Measurements from ENCODE around the gene KCNG2.

The KCNG2 gene

GRCh38 chr18:79944746-79945117, 147.0 kb downstream of the KCNG2 start:
- POLR2A ChIA-PET: no interaction called here

GRCh38 chr18:79945118-79946042, 147.6 kb downstream of the KCNG2 start:
- TF ChIP-seq, protein P1, sequence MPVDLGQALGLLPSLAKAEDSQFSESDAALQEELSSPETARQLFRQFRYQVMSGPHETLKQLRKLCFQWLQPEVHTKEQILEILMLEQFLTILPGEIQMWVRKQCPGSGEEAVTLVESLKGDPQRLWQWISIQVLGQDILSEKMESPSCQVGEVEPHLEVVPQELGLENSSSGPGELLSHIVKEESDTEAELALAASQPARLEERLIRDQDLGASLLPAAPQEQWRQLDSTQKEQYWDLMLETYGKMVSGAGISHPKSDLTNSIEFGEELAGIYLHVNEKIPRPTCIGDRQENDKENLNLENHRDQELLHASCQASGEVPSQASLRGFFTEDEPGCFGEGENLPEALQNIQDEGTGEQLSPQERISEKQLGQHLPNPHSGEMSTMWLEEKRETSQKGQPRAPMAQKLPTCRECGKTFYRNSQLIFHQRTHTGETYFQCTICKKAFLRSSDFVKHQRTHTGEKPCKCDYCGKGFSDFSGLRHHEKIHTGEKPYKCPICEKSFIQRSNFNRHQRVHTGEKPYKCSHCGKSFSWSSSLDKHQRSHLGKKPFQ (tag by site-specific recombination; IDR thresholded peaks at IDR 0.05): peak; percentile 83
- TF ChIP-seq IKZF3 (tag by site-specific recombination; IDR thresholded peaks at IDR 0.05) (0 out of 2 replicates have a peak, but pooled peaks have one; percentile 13), GLIS2 (tag by site-specific recombination; IDR thresholded peaks at IDR 0.05) (peak; percentile 48; the same call in 1 of the 2 replicates), ZNF266 (tag by site-specific recombination; IDR thresholded peaks at IDR 0.05; ENCODE audit: low read depth) (no peak), EGR2 (tag by site-specific recombination; IDR thresholded peaks at IDR 0.05; ENCODE audit: low read depth) (0 out of 2 replicates have a peak, but pooled peaks have one; percentile 12), CTCF (tag by site-specific recombination; IDR thresholded peaks at IDR 0.05) (no peak), ZNF776 (tag by site-specific recombination; IDR thresholded peaks at IDR 0.05; ENCODE audit: borderline replicate concordance) (no peak), SCRT1 (tag by site-specific recombination; IDR thresholded peaks at IDR 0.05; ENCODE audit: borderline replicate concordance) (no peak)
- ChIA-PET POLR2A (no interaction called here), CTCF (no interaction called here)
- H3K27ac ChIP-seq (ENCODE audit: extremely low read depth, low read depth, low read length): no peak overlapping the region
- H3K4me3 ChIP-seq (ENCODE audit: low read depth, low read length): no peak overlapping the region
- H3K4me1 ChIP-seq (ENCODE audit: control insufficient read depth, insufficient read depth, low read length): peaks cover 14% of the 10 kb centered on the region
- peaks cover 15 to 46% of the 10 kb centered on the region in 2 experiments for H3K36me3 ChIP-seq (ENCODE audit: control insufficient read depth in 2 of 2, insufficient read depth in 1 of 2, low read length in 2 of 2)
- no peaks in the 10 kb centered on the region for H3K9me3 ChIP-seq (ENCODE audit: control insufficient read depth, insufficient read depth, low read depth, low read length)

More at GRCh38 chr18:79944746-79945117, 147.0 kb downstream of the KCNG2 start:
- H3K4me3 ChIP-seq (ENCODE audit: low read depth, low read length): no peak overlapping the region
- TF ChIP-seq ZNF138 (tag by site-specific recombination; IDR thresholded peaks at IDR 0.05; ENCODE audit: borderline replicate concordance) (no peak), ZNF792 (tag by site-specific recombination; IDR thresholded peaks at IDR 0.05) (no peak), ZNF677 (tag by site-specific recombination; IDR thresholded peaks at IDR 0.05) (no peak), SCRT1 (tag by site-specific recombination; IDR thresholded peaks at IDR 0.05; ENCODE audit: borderline replicate concordance) (no peak), ZNF214 (tag by site-specific recombination; IDR thresholded peaks at IDR 0.05; ENCODE audit: borderline replicate concordance) (no peak), ZNF223 (tag by site-specific recombination; IDR thresholded peaks at IDR 0.05) (no peak), ZBTB7A (tag by site-specific recombination; IDR thresholded peaks at IDR 0.05; ENCODE audit: low read depth) (no peak), ZNF664 (tag by site-specific recombination; IDR thresholded peaks at IDR 0.05) (no peak)
- peaks cover 11% of the 10 kb centered on the region; the same call in 1 of the 2 replicates for H3K4me1 ChIP-seq (ENCODE audit: control insufficient read depth, insufficient read depth, low read length)
- no peaks in the 10 kb centered on the region for H3K9me3 ChIP-seq (ENCODE audit: control insufficient read depth, insufficient read depth, low read depth, low read length)
- H3K36me3 ChIP-seq (ENCODE audit: control insufficient read depth in 2 of 2, insufficient read depth in 1 of 2, low read length in 2 of 2): peaks cover 19 to 52% of the 10 kb centered on the region in 2 experiments
- CTCF ChIA-PET: no interaction called here
- H3K27ac ChIP-seq (ENCODE audit: extremely low read depth, low read depth, low read length): no peak overlapping the region

DNA sequence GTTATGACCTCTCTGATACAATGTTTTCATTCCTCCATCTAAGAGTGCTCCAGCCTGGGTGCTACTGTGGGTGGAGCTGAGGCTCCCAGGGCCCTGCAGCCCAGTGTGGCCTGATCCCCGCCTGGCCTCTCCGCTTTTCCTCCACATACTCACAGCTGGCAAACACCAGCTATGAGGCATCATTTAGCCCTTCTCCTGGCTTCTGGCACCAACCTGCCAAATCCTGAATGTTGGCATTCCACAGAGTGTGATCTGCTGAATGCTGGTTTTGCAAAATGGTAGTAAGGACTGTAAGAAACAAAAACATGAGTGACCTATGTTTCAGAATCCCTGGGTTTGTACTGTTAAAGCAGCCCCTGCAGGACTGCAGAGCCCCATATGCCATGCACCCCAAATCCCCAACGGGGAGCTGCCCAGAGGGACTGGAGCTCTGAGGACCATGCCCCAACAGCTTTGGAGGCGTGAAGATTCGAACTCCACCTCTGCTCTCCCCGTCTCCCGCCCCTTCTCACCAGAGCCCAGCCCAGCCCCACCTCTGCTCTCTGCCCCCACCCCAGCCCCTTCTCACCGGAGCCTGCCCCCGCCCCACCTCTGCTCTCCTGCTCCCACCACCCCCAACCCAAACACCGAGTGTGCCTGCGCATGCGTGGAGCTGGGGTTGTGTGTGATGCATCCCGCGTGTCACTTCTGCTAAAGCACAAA, 149.5 kb downstream of the KCNG2 start:
- H3K9me3 ChIP-seq (ENCODE audit: control insufficient read depth, insufficient read depth, low read depth, low read length): no peaks in the 10 kb centered on the region
- H3K4me1 ChIP-seq (ENCODE audit: control insufficient read depth, insufficient read depth, low read length): peaks cover 14% of the 10 kb centered on the region
- CTCF ChIA-PET: no interaction called here
- POLR2A ChIA-PET: interaction anchor here (0.7 kb wide), 1 partner anchor 11 kb away, joined by 3 read pairs; no protein-coding TSS in a partner anchor
- no peak overlapping the region for H3K27ac ChIP-seq (ENCODE audit: extremely low read depth, low read depth, low read length)
- H3K36me3 ChIP-seq (ENCODE audit: control insufficient read depth in 2 of 2, insufficient read depth in 1 of 2, low read length in 2 of 2): peaks cover 9 to 27% of the 10 kb centered on the region in 2 experiments; a peak in 2 of 3 replicates
- no peak overlapping the region for H3K4me3 ChIP-seq (ENCODE audit: low read depth, low read length)
- TF ChIP-seq ZFP41 (tag by site-specific recombination; IDR thresholded peaks at IDR 0.05; ENCODE audit: borderline replicate concordance) (no peak), YY2 (tag by site-specific recombination; IDR thresholded peaks at IDR 0.05) (no peak), ZNF707 (tag by site-specific recombination; IDR thresholded peaks at IDR 0.05) (no peak), ZXDB (tag by site-specific recombination; IDR thresholded peaks at IDR 0.05) (no peak), ZNF529 (tag by site-specific recombination; IDR thresholded peaks at IDR 0.05; ENCODE audit: insufficient replicate concordance) (no peak), ZNF623 (tag by site-specific recombination; IDR thresholded peaks at IDR 0.05) (no peak), ZNF610 (tag by site-specific recombination; IDR thresholded peaks at IDR 0.05; ENCODE audit: borderline replicate concordance) (no peak)
- TF ChIP-seq, protein P2, sequence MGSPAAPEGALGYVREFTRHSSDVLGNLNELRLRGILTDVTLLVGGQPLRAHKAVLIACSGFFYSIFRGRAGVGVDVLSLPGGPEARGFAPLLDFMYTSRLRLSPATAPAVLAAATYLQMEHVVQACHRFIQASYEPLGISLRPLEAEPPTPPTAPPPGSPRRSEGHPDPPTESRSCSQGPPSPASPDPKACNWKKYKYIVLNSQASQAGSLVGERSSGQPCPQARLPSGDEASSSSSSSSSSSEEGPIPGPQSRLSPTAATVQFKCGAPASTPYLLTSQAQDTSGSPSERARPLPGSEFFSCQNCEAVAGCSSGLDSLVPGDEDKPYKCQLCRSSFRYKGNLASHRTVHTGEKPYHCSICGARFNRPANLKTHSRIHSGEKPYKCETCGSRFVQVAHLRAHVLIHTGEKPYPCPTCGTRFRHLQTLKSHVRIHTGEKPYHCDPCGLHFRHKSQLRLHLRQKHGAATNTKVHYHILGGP (tag by site-specific recombination; IDR thresholded peaks at IDR 0.05): no peak
